ENCODE measurements around the gene ATP6V1C2. TPM values are rescaled to one million over a fixed set of nuclear protein-coding genes. Genes with fewer than 3 reads are reported as not detected.
"Not testable (repeated sequence)": the region's sequence is repeated elsewhere in the genome, so short reads cannot be mapped to it uniquely, and the experiment has no call there.

Gene ATP6V1C2
- total RNA-seq, 1 experiment from 2014 or later = 0.40 TPM

GRCh38 chr2:10814142-10814541, 92.7 kb downstream of the ATP6V1C2 start:
- H3K4me2 ChIP-seq (ENCODE audit: low read length) = no peak overlapping the region
- peaks cover 11% of the 10 kb centered on the region; the same call in 1 of the 2 replicates for H3K36me3 ChIP-seq (ENCODE audit: low read depth, low read length)
- H4K20me1 ChIP-seq (ENCODE audit: low read length) = peaks cover 27% of the 10 kb centered on the region
- no peak for DNase-seq
- no peak overlapping the region for H3K9ac ChIP-seq (ENCODE audit: low read length)
- BruUV-seq (replicated peaks) = no TSS peak
- H3K4me3 ChIP-seq (ENCODE audit: low read length) = no peak overlapping the region
- POLR2A ChIA-PET (ENCODE audit: unreplicated experiment) = no interaction called here
- ATAC-seq = no peak
- H3F3A ChIP-seq (ENCODE audit: low read length, unreplicated experiment) = no peaks in the 10 kb centered on the region
- H3K27ac ChIP-seq (ENCODE audit: low read length) = no peak overlapping the region
- no peaks in the 10 kb centered on the region for H3K9me3 ChIP-seq (ENCODE audit: low read length)
- intact Hi-C loops (cut with micrococcal nuclease) = loop anchor here (10.0 kb wide), 1 partner anchor 99 kb away; no protein-coding TSS in a partner anchor
- H3K79me2 ChIP-seq (ENCODE audit: low read length) = peaks cover 34% of the 10 kb centered on the region
- H2AFZ ChIP-seq (ENCODE audit: low read length) = no peak overlapping the region
- CTCF ChIA-PET = no interaction called here
- H3K27me3 ChIP-seq (ENCODE audit: low read length) = 0 out of 2 replicates have a peak, but pooled peaks cover 4% of the 10 kb centered on the region
- H3K9me2 ChIP-seq (replicated peaks; ENCODE audit: low read length) = no peaks in the 10 kb centered on the region
- TF ChIP-seq EZH2phosphoT487 (IDR thresholded peaks at IDR 0.05; ENCODE audit: borderline replicate concordance, low read length) (no peak), EZH2 (IDR thresholded peaks at IDR 0.05; ENCODE audit: low read length, unreplicated experiment) (no peak)
- TF ChIP-seq, protein P1, sequence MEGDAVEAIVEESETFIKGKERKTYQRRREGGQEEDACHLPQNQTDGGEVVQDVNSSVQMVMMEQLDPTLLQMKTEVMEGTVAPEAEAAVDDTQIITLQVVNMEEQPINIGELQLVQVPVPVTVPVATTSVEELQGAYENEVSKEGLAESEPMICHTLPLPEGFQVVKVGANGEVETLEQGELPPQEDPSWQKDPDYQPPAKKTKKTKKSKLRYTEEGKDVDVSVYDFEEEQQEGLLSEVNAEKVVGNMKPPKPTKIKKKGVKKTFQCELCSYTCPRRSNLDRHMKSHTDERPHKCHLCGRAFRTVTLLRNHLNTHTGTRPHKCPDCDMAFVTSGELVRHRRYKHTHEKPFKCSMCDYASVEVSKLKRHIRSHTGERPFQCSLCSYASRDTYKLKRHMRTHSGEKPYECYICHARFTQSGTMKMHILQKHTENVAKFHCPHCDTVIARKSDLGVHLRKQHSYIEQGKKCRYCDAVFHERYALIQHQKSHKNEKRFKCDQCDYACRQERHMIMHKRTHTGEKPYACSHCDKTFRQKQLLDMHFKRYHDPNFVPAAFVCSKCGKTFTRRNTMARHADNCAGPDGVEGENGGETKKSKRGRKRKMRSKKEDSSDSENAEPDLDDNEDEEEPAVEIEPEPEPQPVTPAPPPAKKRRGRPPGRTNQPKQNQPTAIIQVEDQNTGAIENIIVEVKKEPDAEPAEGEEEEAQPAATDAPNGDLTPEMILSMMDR (conservative IDR thresholded peaks at IDR 0.05; ENCODE audit: low read depth, low read length) = no peak
- peaks cover 22% of the 10 kb centered on the region for H3K4me1 ChIP-seq (ENCODE audit: insufficient read depth, low read length)

- no peak overlapping the region for H2AFZ ChIP-seq (ENCODE audit: low read length)
- H3K36me3 ChIP-seq (ENCODE audit: low read depth, low read length) = peaks cover 9% of the 10 kb centered on the region; the same call in 1 of the 2 replicates
- no TSS peak for BruUV-seq (replicated peaks)
- TF ChIP-seq, protein P1 (conservative IDR thresholded peaks at IDR 0.05; ENCODE audit: low read depth, low read length) = 0 out of 2 replicates have a peak, but pooled peaks have one; percentile 32
- no peak for TF ChIP-seq EZH2phosphoT487 (IDR thresholded peaks at IDR 0.05; ENCODE audit: borderline replicate concordance, low read length)
- no peak for TF ChIP-seq EZH2 (IDR thresholded peaks at IDR 0.05; ENCODE audit: low read length, unreplicated experiment)
- H4K20me1 ChIP-seq (ENCODE audit: low read length) = peaks cover 21% of the 10 kb centered on the region
- H3K9me2 ChIP-seq (replicated peaks; ENCODE audit: low read length) = no peaks in the 10 kb centered on the region
- H3K4me2 ChIP-seq (ENCODE audit: low read length) = no peak overlapping the region
- intact Hi-C loops (cut with micrococcal nuclease) = loop anchor here (10.0 kb wide), 1 partner anchor 100 kb away; no protein-coding TSS in a partner anchor
- DNase-seq (peak; percentile 9), ATAC-seq (no peak)
- peaks cover 21% of the 10 kb centered on the region for H3K4me1 ChIP-seq (ENCODE audit: insufficient read depth, low read length)
- ChIA-PET POLR2A (ENCODE audit: unreplicated experiment) (no interaction called here), CTCF (no interaction called here)
- H3K79me2 ChIP-seq (ENCODE audit: low read length) = peaks cover 28% of the 10 kb centered on the region
- H3K9ac ChIP-seq (ENCODE audit: low read length) = no peak overlapping the region
- H3K9me3 ChIP-seq (ENCODE audit: low read length) = no peaks in the 10 kb centered on the region
- no peaks in the 10 kb centered on the region for H3F3A ChIP-seq (ENCODE audit: low read length, unreplicated experiment)
- no peak overlapping the region for H3K4me3 ChIP-seq (ENCODE audit: low read length)
- no peak overlapping the region for H3K27ac ChIP-seq (ENCODE audit: low read length)
- peaks cover 10% of the 10 kb centered on the region for H3K27me3 ChIP-seq (ENCODE audit: low read length)
These were observed 93.3 kb downstream of the ATP6V1C2 start for GRCh38 chr2:10814571-10815331.

DNA sequence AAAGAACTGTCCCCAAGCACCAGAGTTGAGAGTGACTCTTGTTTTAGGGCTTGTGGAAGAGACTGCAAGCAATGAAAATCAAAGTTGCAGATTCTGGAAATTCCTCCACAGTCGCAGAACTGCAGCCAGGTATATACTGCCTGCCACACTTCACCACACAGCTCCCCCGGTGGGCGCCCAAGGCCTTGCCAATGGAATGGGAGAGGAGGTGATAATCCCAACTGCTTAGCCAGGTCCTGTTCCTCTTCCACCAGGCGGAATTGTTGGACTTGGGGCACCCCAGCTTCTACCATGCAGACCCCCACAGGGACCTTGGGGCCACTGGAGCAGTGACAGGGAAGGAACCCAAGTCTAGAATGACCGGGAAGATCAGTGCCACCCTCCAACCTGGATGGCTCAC, 96.0 kb downstream of the ATP6V1C2 start:
- H3K4me1 ChIP-seq (ENCODE audit: insufficient read depth, low read length) = peaks cover 4% of the 10 kb centered on the region
- no peaks in the 10 kb centered on the region for H3F3A ChIP-seq (ENCODE audit: low read length, unreplicated experiment)
- BruUV-seq (replicated peaks) = no TSS peak
- no peaks in the 10 kb centered on the region for H3K9me3 ChIP-seq (ENCODE audit: low read length)
- DNase-seq = peak; percentile 51
- H3K4me3 ChIP-seq (ENCODE audit: low read length) = no peak overlapping the region
- no peaks in the 10 kb centered on the region for H3K9me2 ChIP-seq (replicated peaks; ENCODE audit: low read length)
- TF ChIP-seq EZH2phosphoT487 (IDR thresholded peaks at IDR 0.05; ENCODE audit: borderline replicate concordance, low read length) = no peak
- TF ChIP-seq EZH2 (IDR thresholded peaks at IDR 0.05; ENCODE audit: low read length, unreplicated experiment) = no peak
- TF ChIP-seq, protein P1 (conservative IDR thresholded peaks at IDR 0.05; ENCODE audit: low read depth, low read length) = peak; percentile 61
- H3K27me3 ChIP-seq (ENCODE audit: low read length) = peaks cover 25% of the 10 kb centered on the region
- peaks cover 1% of the 10 kb centered on the region; the same call in 1 of the 2 replicates for H3K79me2 ChIP-seq (ENCODE audit: low read length)
- H3K4me2 ChIP-seq (ENCODE audit: low read length) = no peak overlapping the region
- H3K9ac ChIP-seq (ENCODE audit: low read length) = no peak overlapping the region
- no peaks in the 10 kb centered on the region for H4K20me1 ChIP-seq (ENCODE audit: low read length)
- no peak overlapping the region for H2AFZ ChIP-seq (ENCODE audit: low read length)
- no peaks in the 10 kb centered on the region for H3K36me3 ChIP-seq (ENCODE audit: low read depth, low read length)
- POLR2A ChIA-PET (ENCODE audit: unreplicated experiment) = no interaction called here
- intact Hi-C loops (cut with micrococcal nuclease) = loop anchor here (10.0 kb wide), 1 partner anchor 103 kb away; no protein-coding TSS in a partner anchor
- CTCF ChIA-PET = interaction anchor here (0.6 kb wide), 1 partner anchor 8 kb away, joined by 4 read pairs; no protein-coding TSS in a partner anchor
- H3K27ac ChIP-seq (ENCODE audit: low read length) = no peak overlapping the region
- peak; percentile 16; the same call in 1 of the 2 replicates for ATAC-seq

- intact Hi-C loops (cut with micrococcal nuclease) = loop anchor here (10.0 kb wide), 1 partner anchor 104 kb away; no protein-coding TSS in a partner anchor
- H3K4me1 ChIP-seq (ENCODE audit: insufficient read depth, low read length); POLR2A ChIA-PET (ENCODE audit: unreplicated experiment); H3K4me3 ChIP-seq (ENCODE audit: low read length); H3K9me3 ChIP-seq (ENCODE audit: low read length); H3K36me3 ChIP-seq (ENCODE audit: low read depth, low read length); ATAC-seq; H3K9ac ChIP-seq (ENCODE audit: low read length); DNase-seq; H3F3A ChIP-seq (ENCODE audit: low read length, unreplicated experiment); H3K4me2 ChIP-seq (ENCODE audit: low read length); BruUV-seq (replicated peaks); CTCF ChIA-PET; H4K20me1 ChIP-seq (ENCODE audit: low read length); H3K79me2 ChIP-seq (ENCODE audit: low read length); H3K27ac ChIP-seq (ENCODE audit: low read length); H3K9me2 ChIP-seq (replicated peaks; ENCODE audit: low read length); H2AFZ ChIP-seq (ENCODE audit: low read length): not testable (repeated sequence)
- peaks cover 32% of the 10 kb centered on the region for H3K27me3 ChIP-seq (ENCODE audit: low read length)
These were observed 96.9 kb downstream of the ATP6V1C2 start for GRCh38 chr2:10818305-10818704.
